Measurements from ENCODE around the gene NHSL1.

The NHSL1 gene

DNA sequence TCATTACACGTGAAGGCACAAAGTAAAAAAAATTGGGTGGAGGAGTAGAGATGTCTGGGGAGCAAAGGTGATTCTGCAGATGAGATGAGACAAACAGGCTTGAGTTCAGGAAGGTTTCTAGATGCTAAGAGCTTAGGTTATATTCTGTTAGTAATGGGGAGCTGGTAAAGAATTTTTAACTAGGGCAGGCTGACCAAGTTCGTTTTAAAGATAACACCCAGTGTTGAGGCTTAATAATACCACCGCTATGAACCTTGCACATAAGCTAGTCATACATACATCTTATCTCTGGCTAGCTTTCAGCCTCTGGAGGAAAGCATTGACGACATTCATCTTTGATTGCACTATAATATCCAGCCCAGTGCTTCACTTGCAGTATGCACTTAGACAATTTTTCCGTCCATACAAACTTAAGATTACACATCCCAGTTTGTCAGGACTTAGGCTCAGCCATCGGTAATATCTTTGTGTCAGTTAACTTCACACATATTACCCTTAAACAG lies 12.1 kb downstream of the NHSL1 start:
- H3K4me3 ChIP-seq (ENCODE audit: low read depth, low read length) = no peak overlapping the region
- TF ChIP-seq, protein P1, sequence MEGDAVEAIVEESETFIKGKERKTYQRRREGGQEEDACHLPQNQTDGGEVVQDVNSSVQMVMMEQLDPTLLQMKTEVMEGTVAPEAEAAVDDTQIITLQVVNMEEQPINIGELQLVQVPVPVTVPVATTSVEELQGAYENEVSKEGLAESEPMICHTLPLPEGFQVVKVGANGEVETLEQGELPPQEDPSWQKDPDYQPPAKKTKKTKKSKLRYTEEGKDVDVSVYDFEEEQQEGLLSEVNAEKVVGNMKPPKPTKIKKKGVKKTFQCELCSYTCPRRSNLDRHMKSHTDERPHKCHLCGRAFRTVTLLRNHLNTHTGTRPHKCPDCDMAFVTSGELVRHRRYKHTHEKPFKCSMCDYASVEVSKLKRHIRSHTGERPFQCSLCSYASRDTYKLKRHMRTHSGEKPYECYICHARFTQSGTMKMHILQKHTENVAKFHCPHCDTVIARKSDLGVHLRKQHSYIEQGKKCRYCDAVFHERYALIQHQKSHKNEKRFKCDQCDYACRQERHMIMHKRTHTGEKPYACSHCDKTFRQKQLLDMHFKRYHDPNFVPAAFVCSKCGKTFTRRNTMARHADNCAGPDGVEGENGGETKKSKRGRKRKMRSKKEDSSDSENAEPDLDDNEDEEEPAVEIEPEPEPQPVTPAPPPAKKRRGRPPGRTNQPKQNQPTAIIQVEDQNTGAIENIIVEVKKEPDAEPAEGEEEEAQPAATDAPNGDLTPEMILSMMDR (IDR thresholded peaks at IDR 0.05; ENCODE audit: borderline replicate concordance, insufficient read depth, low read depth, low read length) = no peak

DNA sequence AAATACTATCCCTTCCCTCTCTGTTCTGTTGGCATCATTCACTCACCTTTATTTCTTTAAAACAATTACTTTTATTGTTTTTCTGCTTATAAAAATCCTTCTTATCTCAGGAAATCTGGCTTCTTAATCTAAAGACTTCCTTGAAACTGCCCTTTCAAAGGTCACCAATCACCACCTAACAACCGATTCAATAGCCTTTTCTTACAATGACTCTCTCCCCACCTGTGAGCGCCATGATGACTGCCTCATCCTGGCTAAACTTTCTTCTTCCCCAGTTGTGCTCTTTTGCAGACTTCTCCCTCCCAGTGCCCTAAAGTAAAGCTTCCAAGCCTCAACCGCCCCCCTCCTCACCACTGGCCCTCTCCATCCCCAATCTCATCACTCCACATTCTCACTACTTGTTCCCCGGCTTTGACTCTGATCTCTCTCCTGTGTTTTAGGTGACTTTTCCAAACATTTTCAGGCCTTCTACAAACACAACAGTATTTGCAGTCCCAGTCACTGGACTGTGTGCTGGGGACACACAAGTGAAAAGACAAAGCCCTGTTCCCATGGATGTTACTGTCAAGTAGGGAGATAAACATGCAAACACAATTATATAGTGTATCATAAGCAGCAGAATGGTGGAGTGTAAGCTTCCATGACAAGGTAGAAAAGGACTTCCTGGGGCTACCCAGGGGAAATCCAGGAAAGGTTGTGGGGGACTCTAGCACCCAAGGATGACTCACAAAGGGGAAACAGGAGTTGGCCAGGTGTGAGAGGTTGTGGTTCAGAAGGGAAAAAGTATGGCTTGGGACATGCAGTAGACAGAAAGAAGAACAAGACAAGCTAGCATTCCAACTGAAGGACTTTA lies 12.8 kb downstream of the NHSL1 start:
- TF ChIP-seq, protein P1 (IDR thresholded peaks at IDR 0.05; ENCODE audit: borderline replicate concordance, insufficient read depth, low read depth, low read length) = no peak
- H3K4me3 ChIP-seq (ENCODE audit: low read depth, low read length) = no peak overlapping the region

DNA sequence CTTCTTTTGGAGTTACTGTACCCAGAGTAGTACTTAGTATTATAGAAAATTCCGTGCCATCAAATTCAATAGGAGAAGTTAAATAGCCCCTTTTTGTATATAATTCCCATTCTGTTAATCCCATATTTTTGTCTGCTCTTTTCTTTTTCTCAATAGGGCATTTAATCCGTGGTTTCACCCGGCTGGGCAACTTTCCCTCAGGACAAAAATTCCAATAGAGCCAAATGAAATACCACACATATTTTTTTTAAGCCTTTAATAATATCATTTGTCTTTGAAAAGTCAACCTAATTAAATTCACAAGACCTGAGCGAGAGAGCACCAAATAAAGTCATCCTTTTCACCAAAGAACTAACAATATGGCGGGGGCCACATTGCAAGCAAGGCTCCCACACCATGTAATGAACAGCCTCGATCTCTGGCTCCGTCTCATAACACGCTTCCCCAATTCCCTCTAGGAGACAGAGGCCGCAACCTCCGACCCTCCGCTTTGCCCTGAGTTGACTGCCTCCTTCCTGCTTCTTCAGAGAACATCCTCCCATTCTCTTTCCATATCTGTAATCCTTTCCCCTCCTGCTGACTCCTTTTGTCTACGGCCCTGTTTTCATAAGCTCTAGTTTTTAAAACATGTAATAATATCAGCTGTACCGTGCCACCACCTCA lies 13.6 kb downstream of the NHSL1 start:
- no peak overlapping the region for H3K4me3 ChIP-seq (ENCODE audit: low read depth, low read length)

DNA sequence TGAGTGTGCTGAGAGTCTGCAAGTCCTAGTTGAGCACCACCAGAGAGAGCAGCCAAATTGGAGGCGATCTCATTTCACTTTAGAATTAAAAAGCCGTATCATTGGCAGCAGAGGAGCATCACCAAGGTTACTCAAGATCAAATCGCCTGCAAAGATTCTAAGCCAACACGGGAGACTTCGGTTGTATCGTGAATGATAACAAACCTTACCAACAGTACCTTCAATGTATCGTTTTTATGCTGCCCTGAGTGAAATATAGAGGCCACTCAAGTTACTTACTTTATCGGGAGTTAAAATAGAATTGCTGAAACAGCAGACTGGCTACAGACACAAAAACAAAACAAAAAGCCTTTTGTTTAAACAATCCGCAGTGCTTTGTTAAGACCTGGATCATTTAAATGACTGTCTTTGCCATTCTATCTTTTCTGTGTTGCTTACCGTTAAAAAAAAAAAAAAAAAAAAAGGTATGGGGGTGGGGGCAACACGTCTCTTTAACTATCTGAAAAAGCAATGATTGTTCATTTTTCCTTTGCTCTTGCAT lies 14.2 kb downstream of the NHSL1 start:
- TF ChIP-seq, protein P1 (IDR thresholded peaks at IDR 0.05; ENCODE audit: borderline replicate concordance, insufficient read depth, low read depth, low read length) = no peak
- no peak overlapping the region for H3K4me3 ChIP-seq (ENCODE audit: low read depth, low read length)

More for the DNA sequence above, 13.6 kb downstream of the NHSL1 start:
- TF ChIP-seq, protein P1 (IDR thresholded peaks at IDR 0.05; ENCODE audit: borderline replicate concordance, insufficient read depth, low read depth, low read length) = no peak

DNA sequence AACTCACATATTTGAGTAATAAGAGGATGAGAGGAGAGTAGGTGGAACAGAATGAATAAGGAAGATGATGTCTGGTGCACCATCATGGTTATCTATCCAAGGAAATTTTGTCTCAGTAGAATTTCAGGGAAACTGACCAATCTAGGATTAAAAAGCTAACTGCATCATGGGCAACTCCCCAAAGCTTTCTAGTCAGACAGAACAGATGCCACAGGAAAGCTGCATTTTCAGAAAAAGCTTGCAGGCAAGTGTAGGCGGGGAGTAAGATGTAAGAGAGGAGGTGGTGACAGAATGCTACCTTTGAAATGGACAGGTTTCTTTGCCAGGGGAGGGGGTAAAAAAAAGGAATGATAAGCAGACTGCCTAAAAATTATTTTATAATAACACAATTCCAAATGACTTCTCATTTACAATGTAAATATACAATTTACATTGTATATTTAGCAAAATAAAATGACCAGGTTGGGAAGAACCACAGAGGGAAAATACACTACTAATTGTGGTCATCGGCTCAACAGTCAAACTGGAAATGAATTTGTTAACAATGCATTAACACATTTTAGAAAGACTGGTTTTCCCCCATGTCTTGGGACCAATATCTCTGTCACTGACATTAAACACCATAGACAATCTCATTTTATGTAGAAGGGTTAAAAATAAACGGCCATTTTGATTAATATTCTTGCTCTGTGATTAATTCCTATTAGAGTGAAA lies 15.1 kb downstream of the NHSL1 start:
- TF ChIP-seq, protein P1 (IDR thresholded peaks at IDR 0.05; ENCODE audit: borderline replicate concordance, insufficient read depth, low read depth, low read length) = no peak

DNA sequence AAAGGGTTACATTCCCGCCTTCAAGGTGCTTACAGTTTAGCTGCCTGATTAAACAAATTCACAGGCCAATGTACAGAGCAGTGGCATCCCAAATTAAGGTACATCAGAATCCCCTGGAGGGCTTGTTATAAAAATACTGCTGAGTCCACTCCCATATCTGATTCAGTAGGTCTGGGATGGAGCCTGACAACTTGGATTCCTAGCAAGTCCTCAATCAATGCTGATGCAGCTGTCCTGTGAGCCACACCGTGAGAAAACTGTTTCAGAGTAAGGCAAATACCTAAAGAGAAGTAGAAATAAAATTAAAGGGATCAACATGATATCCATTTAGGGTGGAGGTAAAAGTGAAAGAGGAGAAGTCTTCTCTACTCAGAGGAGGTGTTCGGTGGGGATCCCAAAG lies 16.5 kb downstream of the NHSL1 start:
- TF ChIP-seq, protein P1 (IDR thresholded peaks at IDR 0.05; ENCODE audit: borderline replicate concordance, insufficient read depth, low read depth, low read length) = no peak
- no peak overlapping the region for H3K4me3 ChIP-seq (ENCODE audit: low read depth, low read length)

More for the DNA sequence above, 15.1 kb downstream of the NHSL1 start:
- H3K4me3 ChIP-seq (ENCODE audit: low read depth, low read length) = no peak overlapping the region
